ENCODE measurements around the gene CRYBG3. TPM values are rescaled to one million over a fixed set of nuclear protein-coding genes. Genes with fewer than 3 reads are reported as not detected.

The CRYBG3 gene
- total and polyA plus RNA-seq, 2 of the 13 experiments (the other 11 are each of a cell fraction or from before 2014, with no cell fraction given): 3.8 to 15.9 TPM

DNA sequence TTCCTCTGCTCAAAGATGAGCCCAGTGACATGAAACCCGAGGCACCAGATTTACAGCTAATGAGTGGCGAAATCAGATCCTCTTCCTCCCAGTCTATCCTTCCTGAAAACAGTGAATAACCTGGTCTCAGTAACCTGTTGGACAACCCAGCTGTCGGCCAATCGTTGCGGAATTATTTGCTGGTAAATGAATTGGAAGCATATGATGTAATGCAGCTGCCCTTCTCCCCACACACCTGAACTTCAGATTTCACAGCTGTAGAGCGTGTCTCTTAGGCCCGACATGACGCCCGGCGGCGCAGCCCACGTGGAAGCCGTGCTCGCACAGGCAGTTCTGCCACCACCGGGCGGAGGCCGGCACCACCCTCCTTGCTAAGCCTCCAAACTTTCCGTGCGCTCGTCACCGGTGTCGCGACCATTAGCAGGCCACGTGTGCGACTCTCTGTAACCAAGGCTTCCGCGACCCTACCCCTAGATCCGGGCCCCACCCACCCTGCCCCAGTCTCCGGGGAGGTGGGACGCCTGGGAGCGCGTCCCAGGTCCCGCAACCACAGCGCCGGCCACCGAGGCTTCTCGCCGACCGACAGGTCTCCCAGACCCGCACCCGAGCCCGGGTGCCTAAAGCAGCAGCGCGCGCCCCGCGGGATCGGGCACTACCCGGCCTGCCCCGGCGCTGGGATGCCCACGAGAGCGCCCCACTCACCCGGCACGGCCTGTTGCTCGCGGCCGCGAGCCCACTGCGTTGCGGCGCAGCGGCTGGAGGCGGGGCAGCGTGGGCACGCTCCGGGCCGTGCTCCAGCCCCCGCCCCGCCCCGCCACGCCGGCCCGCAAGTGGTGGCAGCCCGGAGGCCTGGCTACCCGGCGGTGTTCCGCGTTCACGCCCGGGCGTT, 150.1 kb downstream of the CRYBG3 start, which contains the start of gene RIOX2 (continued):
- TF ChIP-seq, protein P1, sequence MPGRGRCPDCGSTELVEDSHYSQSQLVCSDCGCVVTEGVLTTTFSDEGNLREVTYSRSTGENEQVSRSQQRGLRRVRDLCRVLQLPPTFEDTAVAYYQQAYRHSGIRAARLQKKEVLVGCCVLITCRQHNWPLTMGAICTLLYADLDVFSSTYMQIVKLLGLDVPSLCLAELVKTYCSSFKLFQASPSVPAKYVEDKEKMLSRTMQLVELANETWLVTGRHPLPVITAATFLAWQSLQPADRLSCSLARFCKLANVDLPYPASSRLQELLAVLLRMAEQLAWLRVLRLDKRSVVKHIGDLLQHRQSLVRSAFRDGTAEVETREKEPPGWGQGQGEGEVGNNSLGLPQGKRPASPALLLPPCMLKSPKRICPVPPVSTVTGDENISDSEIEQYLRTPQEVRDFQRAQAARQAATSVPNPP (CRISPR knock-in tag; IDR thresholded peaks at IDR 0.05): no peak; the same call in 1 of the 2 replicates
- TF ChIP-seq HNRNPLL (IDR thresholded peaks at IDR 0.05; ENCODE audit: low read depth, low read length, poor library complexity, severe bottlenecking) (peak; percentile 59), TBX2 (CRISPR knock-in tag; IDR thresholded peaks at IDR 0.05; ENCODE audit: borderline replicate concordance) (peak; percentile 71; the same call in 1 of the 2 replicates), SOX6 (IDR thresholded peaks at IDR 0.05) (no peak), SOX6 (CRISPR knock-in tag; IDR thresholded peaks at IDR 0.05) (peak; percentile 60), HOXD1 (CRISPR knock-in tag; IDR thresholded peaks at IDR 0.05) (no peak), FOXP1 (IDR thresholded peaks at IDR 0.05) (no peak), FOXP1 (CRISPR knock-in tag; IDR thresholded peaks at IDR 0.05) (no peak), ZMYM2 (CRISPR knock-in tag; IDR thresholded peaks at IDR 0.05) (peak; percentile 27; the same call in 1 of the 2 replicates)
- TF ChIP-seq, protein P2, sequence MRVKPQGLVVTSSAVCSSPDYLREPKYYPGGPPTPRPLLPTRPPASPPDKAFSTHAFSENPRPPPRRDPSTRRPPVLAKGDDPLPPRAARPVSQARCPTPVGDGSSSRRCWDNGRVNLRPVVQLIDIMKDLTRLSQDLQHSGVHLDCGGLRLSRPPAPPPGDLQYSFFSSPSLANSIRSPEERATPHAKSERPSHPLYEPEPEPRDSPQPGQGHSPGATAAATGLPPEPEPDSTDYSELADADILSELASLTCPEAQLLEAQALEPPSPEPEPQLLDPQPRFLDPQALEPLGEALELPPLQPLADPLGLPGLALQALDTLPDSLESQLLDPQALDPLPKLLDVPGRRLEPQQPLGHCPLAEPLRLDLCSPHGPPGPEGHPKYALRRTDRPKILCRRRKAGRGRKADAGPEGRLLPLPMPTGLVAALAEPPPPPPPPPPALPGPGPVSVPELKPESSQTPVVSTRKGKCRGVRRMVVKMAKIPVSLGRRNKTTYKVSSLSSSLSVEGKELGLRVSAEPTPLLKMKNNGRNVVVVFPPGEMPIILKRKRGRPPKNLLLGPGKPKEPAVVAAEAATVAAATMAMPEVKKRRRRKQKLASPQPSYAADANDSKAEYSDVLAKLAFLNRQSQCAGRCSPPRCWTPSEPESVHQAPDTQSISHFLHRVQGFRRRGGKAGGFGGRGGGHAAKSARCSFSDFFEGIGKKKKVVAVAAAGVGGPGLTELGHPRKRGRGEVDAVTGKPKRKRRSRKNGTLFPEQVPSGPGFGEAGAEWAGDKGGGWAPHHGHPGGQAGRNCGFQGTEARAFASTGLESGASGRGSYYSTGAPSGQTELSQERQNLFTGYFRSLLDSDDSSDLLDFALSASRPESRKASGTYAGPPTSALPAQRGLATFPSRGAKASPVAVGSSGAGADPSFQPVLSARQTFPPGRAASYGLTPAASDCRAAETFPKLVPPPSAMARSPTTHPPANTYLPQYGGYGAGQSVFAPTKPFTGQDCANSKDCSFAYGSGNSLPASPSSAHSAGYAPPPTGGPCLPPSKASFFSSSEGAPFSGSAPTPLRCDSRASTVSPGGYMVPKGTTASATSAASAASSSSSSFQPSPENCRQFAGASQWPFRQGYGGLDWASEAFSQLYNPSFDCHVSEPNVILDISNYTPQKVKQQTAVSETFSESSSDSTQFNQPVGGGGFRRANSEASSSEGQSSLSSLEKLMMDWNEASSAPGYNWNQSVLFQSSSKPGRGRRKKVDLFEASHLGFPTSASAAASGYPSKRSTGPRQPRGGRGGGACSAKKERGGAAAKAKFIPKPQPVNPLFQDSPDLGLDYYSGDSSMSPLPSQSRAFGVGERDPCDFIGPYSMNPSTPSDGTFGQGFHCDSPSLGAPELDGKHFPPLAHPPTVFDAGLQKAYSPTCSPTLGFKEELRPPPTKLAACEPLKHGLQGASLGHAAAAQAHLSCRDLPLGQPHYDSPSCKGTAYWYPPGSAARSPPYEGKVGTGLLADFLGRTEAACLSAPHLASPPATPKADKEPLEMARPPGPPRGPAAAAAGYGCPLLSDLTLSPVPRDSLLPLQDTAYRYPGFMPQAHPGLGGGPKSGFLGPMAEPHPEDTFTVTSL (CRISPR knock-in tag; IDR thresholded peaks at IDR 0.05; ENCODE audit: borderline replicate concordance): peak; percentile 40; the same call in 1 of the 2 replicates
- TF ChIP-seq, protein P3, sequence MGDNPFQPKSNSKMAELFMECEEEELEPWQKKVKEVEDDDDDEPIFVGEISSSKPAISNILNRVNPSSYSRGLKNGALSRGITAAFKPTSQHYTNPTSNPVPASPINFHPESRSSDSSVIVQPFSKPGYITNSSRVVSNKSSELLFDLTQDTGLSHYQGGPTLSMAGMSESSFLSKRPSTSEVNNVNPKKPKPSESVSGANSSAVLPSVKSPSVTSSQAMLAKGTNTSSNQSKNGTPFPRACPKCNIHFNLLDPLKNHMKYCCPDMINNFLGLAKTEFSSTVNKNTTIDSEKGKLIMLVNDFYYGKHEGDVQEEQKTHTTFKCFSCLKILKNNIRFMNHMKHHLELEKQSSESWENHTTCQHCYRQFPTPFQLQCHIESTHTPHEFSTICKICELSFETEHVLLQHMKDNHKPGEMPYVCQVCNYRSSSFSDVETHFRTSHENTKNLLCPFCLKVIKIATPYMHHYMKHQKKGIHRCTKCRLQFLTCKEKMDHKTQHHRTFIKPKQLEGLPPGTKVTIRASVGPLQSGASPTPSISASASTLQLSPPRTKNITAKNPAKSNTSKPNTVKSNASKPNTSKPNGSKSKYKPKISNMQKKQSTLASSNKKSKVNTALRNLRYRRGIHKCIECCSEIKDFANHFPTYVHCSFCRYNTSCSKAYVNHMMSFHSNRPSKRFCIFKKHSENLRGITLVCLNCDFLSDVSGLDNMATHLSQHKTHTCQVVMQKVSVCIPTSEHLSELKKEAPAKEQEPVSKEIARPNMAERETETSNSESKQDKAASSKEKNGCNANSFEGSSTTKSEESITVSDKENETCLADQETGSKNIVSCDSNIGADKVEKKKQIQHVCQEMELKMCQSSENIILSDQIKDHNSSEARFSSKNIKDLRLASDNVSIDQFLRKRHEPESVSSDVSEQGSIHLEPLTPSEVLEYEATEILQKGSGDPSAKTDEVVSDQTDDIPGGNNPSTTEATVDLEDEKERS (CRISPR knock-in tag; IDR thresholded peaks at IDR 0.05): peak; percentile 56; the same call in 1 of the 2 replicates
- TF ChIP-seq, protein P4, sequence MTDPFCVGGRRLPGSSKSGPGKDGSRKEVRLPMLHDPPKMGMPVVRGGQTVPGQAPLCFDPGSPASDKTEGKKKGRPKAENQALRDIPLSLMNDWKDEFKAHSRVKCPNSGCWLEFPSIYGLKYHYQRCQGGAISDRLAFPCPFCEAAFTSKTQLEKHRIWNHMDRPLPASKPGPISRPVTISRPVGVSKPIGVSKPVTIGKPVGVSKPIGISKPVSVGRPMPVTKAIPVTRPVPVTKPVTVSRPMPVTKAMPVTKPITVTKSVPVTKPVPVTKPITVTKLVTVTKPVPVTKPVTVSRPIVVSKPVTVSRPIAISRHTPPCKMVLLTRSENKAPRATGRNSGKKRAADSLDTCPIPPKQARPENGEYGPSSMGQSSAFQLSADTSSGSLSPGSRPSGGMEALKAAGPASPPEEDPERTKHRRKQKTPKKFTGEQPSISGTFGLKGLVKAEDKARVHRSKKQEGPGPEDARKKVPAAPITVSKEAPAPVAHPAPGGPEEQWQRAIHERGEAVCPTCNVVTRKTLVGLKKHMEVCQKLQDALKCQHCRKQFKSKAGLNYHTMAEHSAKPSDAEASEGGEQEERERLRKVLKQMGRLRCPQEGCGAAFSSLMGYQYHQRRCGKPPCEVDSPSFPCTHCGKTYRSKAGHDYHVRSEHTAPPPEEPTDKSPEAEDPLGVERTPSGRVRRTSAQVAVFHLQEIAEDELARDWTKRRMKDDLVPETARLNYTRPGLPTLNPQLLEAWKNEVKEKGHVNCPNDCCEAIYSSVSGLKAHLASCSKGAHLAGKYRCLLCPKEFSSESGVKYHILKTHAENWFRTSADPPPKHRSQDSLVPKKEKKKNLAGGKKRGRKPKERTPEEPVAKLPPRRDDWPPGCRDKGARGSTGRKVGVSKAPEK (CRISPR knock-in tag; IDR thresholded peaks at IDR 0.05; ENCODE audit: borderline replicate concordance): 0 out of 2 replicates have a peak, but pooled peaks have one; percentile 42
- TF ChIP-seq, protein P5, sequence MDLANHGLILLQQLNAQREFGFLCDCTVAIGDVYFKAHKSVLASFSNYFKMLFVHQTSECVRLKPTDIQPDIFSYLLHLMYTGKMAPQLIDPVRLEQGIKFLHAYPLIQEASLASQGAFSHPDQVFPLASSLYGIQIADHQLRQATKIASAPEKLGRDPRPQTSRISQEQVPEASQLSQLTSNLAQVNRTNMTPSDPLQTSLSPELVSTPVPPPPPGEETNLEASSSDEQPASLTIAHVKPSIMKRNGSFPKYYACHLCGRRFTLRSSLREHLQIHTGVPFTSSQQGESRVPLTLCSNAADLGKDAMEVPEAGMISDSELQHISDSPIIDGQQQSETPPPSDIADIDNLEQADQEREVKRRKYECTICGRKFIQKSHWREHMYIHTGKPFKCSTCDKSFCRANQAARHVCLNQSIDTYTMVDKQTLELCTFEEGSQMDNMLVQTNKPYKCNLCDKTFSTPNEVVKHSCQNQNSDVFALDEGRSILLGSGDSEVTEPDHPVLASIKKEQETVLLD (CRISPR knock-in tag; IDR thresholded peaks at IDR 0.05; ENCODE audit: low read depth): 0 out of 2 replicates have a peak, but pooled peaks have one; percentile 41
